Skeletal muscle tissue (tissue), 4 donors: ENCODE data around the gene AP1B1. TPM values are rescaled to one million over a fixed set of nuclear protein-coding genes. Genes with fewer than 3 reads are reported as not detected.
A peak's percentile ranks its signal among the peaks of the same experiment; 100 is the strongest.

Source experiments
- H3K27ac ChIP-seq: one replicate; pipeline ENCODE4 v1.7.0; 2013; ENCODE audit warnings: mild to moderate bottlenecking, low read depth, low read length, inconsistent platforms
- H3K27me3 ChIP-seq, 3 donors: one replicate each; pipeline ENCODE4 v1.7.0; 2013; ENCODE audit warnings: low read length in 3 of 3; ENCODE audit not compliant: control insufficient read depth in 3 of 3, insufficient read depth in 3 of 3
- H3K36me3 ChIP-seq, 3 donors: one replicate each; pipeline ENCODE4 v1.7.0; 2013; ENCODE audit warnings: low read length in 3 of 3; ENCODE audit not compliant: control insufficient read depth in 3 of 3, insufficient read depth in 3 of 3
- H3K4me1 ChIP-seq, 3 donors: one replicate each; pipeline ENCODE4 v1.7.0; 2013; ENCODE audit warnings: low read length in 3 of 3, mild to moderate bottlenecking in 3 of 3; ENCODE audit not compliant: control insufficient read depth in 3 of 3, insufficient read depth in 3 of 3
- H3K4me3 ChIP-seq, 3 donors: one replicate each; pipeline ENCODE4 v1.7.0; 2013; ENCODE audit warnings: low read length in 3 of 3
- H3K9ac ChIP-seq, 3 donors: one replicate each; pipeline ENCODE4 v1.7.0; 2013; ENCODE audit warnings: low read length in 3 of 3, mild to moderate bottlenecking in 3 of 3, moderate library complexity in 2 of 3, low read depth in 1 of 3
- H3K9me3 ChIP-seq, 3 donors: one replicate each; pipeline ENCODE4 v1.7.0; 2013; ENCODE audit warnings: low read length in 3 of 3; ENCODE audit not compliant: control insufficient read depth in 3 of 3
- total RNA-seq: library from RNA; depleted of rRNA; stranded (reverse); fragments of >200 nt; gene quantifications from one replicate; pipeline ENCODE4 v1.2.3, GENCODE V29; 2014
- donor health status: Osteomylitis.

AP1B1 gene
- total RNA-seq, 1 donor from 2014 or later, result 23.0 TPM

GRCh38 chr22:29344137-29344536, 44.2 kb downstream of the AP1B1 start:
- no peak overlapping the region for H3K27ac ChIP-seq
- H3K36me3 ChIP-seq, result peaks cover 44 to 57% (median 53%) of the 10 kb centered on the region in 3 donors

GRCh38 chr22:29343313-29343805, 45.0 kb downstream of the AP1B1 start:
- peaks cover 42 to 80% (median 59%) of the 10 kb centered on the region in 3 donors for H3K4me1 ChIP-seq

More at GRCh38 chr22:29344137-29344536, 44.2 kb downstream of the AP1B1 start:
- peaks cover 44 to 79% (median 55%) of the 10 kb centered on the region in 3 donors for H3K4me1 ChIP-seq
- H3K9ac ChIP-seq, result no peak overlapping the region
- H3K27me3 ChIP-seq, result no peaks in the 10 kb centered on the region
- no peak overlapping the region for H3K4me3 ChIP-seq
- H3K9me3 ChIP-seq, result no peaks in the 10 kb centered on the region

GRCh38 chr22:29342577-29343312, 45.6 kb downstream of the AP1B1 start:
- peaks cover 52 to 57% (median 52%) of the 10 kb centered on the region in 3 donors for H3K36me3 ChIP-seq
- H3K4me1 ChIP-seq, result peaks cover 42 to 80% (median 61%) of the 10 kb centered on the region in 3 donors
- no peak overlapping the region for H3K27ac ChIP-seq

More at GRCh38 chr22:29343313-29343805, 45.0 kb downstream of the AP1B1 start:
- Histone ChIP-seq H3K9me3 (no peaks in the 10 kb centered on the region), H3K36me3 (peaks cover 46 to 58% (median 56%) of the 10 kb centered on the region in 3 donors), H3K27me3 (no peaks in the 10 kb centered on the region), H3K27ac (no peak overlapping the region), H3K4me3 (no peak overlapping the region), H3K9ac (peak overlapping the region in 1 of 3 donors; percentile 45)

GRCh38 chr22:29342177-29342576, 46.2 kb downstream of the AP1B1 start:
- Histone ChIP-seq H3K4me1 (peaks cover 46 to 80% (median 64%) of the 10 kb centered on the region in 3 donors), H3K36me3 (peaks cover 47 to 53% (median 53%) of the 10 kb centered on the region in 3 donors), H3K4me3 (no peak overlapping the region), H3K27me3 (no peaks in the 10 kb centered on the region), H3K9me3 (no peaks in the 10 kb centered on the region), H3K27ac (no peak overlapping the region), H3K9ac (peak overlapping the region in 1 of 3 donors; percentile 45)

More at GRCh38 chr22:29342577-29343312, 45.6 kb downstream of the AP1B1 start:
- H3K4me3 ChIP-seq, result no peak overlapping the region
- peak overlapping the region in 1 of 3 donors; percentile 45 for H3K9ac ChIP-seq
- H3K9me3 ChIP-seq, result no peaks in the 10 kb centered on the region
- H3K27me3 ChIP-seq, result no peaks in the 10 kb centered on the region

GRCh38 chr22:29341849-29342127, 46.6 kb downstream of the AP1B1 start:
- Histone ChIP-seq H3K4me3 (no peak overlapping the region), H3K9me3 (no peaks in the 10 kb centered on the region), H3K4me1 (peaks cover 47 to 80% (median 64%) of the 10 kb centered on the region in 3 donors), H3K36me3 (peaks cover 47 to 53% (median 49%) of the 10 kb centered on the region in 3 donors), H3K9ac (no peak overlapping the region), H3K27me3 (no peaks in the 10 kb centered on the region), H3K27ac (no peak overlapping the region)

DNA sequence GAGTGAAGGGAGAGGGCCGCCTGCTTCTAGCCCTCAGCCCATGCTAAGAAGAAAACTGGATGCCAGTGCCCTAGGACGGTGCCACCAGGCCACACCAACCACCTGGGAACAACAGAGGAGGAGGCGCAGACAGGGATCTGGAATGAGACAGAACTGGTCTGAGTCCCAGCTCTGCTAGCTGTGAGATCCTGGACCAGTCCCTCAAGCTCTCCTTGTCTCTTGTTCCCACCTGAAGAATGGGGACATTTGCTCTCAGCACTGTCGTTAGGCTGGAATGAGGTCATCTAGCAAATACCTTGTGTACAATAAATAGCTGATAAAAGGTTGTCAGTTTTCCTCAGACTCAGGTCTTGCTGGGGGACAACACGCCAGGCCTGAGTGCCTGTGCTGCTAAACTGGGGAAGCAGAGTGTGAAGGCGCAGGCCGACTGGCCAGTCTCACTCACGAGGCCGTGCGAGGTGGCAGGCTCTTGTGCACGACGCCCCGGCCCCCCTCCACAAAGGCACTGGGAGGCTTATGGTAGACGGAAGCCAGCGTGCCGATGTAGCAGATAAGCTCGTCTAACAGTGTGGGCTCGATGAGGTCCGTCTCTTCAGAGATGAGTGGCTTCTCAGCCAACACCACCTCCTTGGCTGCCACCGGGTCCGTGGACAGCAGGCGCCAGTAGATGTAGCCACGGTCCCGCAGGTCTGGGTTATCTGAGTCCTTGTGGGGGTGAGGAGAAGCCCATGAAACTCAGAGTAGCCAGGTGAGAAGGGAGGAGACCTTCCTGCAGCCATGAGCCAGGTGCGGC, 47.1 kb downstream of the AP1B1 start:
- Histone ChIP-seq H3K4me3 (no peak overlapping the region), H3K27ac (no peak overlapping the region), H3K36me3 (peaks cover 47 to 54% (median 49%) of the 10 kb centered on the region in 3 donors), H3K27me3 (no peaks in the 10 kb centered on the region), H3K4me1 (peaks cover 47 to 80% (median 64%) of the 10 kb centered on the region in 3 donors), H3K9ac (peak overlapping the region in 1 of 3 donors; percentile 8), H3K9me3 (no peaks in the 10 kb centered on the region)

DNA sequence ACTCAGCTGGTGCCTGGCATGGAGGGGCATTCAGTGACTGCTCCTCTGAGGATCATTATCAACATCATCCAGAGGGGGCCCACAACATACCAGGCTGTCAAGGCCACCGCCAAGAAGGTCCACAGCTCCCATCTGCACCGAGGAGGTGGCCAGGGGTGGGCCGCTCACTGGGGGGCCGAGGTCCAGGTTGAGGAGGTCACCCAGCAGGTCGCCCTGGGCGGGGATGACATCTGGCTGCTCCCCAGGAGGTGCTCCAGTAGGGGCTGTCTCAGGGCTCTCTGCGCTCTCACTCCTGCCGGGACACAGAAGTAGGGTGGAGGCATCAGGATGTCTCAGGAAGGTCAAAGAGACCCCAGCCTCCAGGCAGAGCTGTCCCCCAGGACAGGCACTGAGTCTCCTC, 47.8 kb downstream of the AP1B1 start:
- Histone ChIP-seq H3K36me3 (peaks cover 47 to 55% (median 50%) of the 10 kb centered on the region in 3 donors), H3K9ac (peak overlapping the region in 1 of 3 donors; percentile 8)

DNA sequence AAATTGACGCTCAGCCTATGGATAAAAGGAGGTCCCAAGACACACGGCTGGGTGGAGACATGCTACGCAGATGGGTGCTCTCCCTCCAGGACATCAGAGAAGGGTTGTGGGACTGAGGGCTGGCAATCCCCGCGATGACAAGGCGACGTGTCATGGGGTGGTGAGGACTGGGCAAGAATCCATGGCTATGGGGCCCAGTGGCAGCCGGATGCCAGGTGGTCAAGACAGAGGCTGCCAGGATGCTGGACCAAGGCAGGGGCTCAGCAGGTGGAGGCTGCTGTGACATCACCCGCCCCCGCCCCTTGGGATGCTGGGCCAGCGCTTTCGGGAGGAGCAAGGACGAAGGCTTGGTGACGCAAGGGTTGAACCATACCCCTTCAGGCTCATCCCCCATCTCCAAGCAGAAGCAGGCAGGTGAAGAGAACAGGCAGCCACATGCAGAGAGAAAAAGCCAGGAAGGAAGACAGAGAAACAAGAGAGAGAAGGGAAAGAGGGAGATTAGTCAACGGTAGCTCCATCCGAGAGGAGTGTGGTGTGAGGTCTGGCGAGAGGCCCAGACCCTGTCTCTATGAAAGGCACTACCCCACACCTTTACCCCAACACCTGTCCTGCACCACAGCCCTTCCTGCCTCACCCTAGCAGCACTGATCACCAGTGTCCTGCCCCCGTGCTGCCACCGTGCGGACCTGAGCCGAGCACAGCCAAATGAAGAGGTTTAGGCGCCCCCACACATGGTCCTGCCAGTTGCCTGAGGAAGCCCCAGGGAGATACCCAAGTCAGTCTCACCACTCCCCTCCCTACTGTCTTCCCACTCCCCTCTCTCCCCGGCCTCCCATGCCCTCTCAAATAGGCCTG, 48.8 kb downstream of the AP1B1 start:
- Histone ChIP-seq H3K4me1 (peaks cover 42 to 79% (median 70%) of the 10 kb centered on the region in 3 donors), H3K4me3 (no peak overlapping the region), H3K9ac (peak overlapping the region in 1 of 3 donors; percentile 50), H3K27ac (no peak overlapping the region), H3K36me3 (peaks cover 47 to 55% (median 55%) of the 10 kb centered on the region in 3 donors), H3K9me3 (no peaks in the 10 kb centered on the region), H3K27me3 (no peaks in the 10 kb centered on the region)

More for the DNA sequence above, 47.8 kb downstream of the AP1B1 start:
- Histone ChIP-seq H3K27me3 (no peaks in the 10 kb centered on the region), H3K9me3 (no peaks in the 10 kb centered on the region), H3K4me1 (peaks cover 45 to 78% (median 66%) of the 10 kb centered on the region in 3 donors), H3K4me3 (no peak overlapping the region), H3K27ac (no peak overlapping the region)

- Histone ChIP-seq H3K36me3 (peaks cover 45 to 57% (median 57%) of the 10 kb centered on the region in 3 donors), H3K27me3 (no peaks in the 10 kb centered on the region), H3K27ac (no peak overlapping the region), H3K4me1 (peaks cover 31 to 69% (median 60%) of the 10 kb centered on the region in 3 donors), H3K9ac (peak overlapping the region in 1 of 3 donors; percentile 54), H3K4me3 (no peak overlapping the region), H3K9me3 (no peaks in the 10 kb centered on the region)
Measured at GRCh38 chr22:29338398-29338797, 50.0 kb downstream of the AP1B1 start.
